ENCODE measurements around the gene FEN1.

Gene FEN1

DNA sequence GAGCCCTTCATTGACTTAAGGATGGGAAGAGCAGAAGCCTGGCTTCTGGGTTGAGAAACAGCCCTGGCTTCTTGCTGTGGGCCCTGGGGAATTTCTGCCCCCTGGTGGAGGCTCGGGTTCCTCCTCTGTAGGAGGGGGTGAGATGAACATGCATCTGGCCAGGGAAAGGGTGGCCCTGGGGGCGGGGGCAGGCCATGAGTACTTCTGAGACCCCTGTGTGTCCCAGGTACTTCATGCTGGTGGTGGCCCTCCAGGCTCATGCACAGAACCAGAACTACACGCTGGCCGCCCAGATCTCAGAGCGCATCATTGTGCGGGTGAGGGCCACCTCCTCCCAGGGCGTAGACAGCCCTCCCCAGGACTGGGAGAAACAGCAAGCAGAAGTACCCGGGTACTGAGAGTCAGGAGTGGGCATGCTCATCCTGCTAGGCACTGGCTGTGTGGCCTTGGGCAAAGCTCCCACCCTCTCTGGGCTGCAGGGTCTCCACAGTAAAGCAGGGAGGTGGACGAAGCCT lies 16.1 kb upstream of the FEN1 start:
- no peak for DNase-seq

DNA sequence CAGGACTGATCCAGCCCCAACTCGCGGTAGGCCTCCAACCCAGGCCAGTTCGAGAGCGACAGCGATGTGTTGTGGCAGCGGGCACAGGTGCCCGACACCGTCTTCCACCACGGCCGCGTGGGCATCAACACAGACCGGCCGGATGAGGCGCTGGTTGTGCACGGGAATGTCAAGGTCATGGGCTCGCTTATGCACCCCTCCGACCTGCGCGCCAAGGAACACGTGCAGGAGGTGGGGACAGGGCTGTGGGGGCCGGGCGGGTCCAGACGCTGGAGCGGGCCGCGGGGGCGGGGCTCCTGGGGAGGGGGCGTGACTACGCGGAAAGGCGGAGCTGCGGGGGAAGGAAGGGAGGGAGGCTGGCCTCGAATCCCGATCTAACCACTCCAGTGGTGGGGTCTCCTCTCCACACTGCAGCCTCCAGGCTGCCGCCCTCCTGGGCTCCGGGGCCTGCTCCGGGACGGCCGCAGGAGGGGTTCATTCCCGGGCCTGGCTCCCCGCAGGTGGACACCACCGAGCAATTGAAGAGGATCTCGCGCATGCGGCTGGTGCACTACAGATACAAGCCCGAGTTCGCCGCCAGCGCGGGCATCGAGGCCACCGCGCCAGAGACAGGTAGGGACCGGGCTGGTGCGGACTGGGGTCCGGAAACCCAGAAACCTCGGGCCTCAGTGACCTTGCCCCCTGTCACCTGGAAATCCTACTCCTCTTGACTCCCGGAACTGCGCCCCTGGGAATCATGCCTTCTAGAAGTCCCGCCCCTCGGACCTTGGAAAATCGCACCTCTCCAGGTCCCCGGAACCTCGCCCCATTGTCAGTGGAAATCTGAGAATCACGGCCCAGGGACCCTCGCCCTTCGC lies 15.2 kb upstream of the FEN1 start:
- no peak for DNase-seq

DNA sequence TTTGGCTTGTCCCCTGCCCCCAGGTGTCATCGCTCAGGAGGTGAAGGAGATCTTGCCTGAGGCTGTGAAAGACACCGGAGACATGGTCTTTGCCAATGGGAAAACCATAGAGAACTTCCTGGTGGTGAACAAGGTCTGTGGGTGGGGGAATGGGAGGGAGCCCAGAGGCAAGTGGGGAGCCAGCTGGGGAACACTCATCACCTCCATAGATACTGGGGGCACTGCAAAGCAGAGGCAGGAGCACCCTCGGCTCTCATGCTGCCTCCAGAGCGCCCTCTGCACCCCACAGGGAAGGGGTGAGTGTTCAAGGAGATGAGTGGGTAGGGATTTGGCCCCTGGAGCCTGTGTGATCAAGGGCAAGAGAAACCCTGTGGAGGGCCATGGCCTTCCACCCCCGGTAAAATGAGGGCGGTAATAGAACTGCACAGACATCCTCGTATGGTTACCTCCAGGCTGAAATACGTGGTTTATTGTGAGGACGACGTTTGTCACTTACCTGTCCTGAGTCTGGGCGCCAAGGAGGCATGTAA lies 14.3 kb upstream of the FEN1 start:
- no peak for DNase-seq

DNA sequence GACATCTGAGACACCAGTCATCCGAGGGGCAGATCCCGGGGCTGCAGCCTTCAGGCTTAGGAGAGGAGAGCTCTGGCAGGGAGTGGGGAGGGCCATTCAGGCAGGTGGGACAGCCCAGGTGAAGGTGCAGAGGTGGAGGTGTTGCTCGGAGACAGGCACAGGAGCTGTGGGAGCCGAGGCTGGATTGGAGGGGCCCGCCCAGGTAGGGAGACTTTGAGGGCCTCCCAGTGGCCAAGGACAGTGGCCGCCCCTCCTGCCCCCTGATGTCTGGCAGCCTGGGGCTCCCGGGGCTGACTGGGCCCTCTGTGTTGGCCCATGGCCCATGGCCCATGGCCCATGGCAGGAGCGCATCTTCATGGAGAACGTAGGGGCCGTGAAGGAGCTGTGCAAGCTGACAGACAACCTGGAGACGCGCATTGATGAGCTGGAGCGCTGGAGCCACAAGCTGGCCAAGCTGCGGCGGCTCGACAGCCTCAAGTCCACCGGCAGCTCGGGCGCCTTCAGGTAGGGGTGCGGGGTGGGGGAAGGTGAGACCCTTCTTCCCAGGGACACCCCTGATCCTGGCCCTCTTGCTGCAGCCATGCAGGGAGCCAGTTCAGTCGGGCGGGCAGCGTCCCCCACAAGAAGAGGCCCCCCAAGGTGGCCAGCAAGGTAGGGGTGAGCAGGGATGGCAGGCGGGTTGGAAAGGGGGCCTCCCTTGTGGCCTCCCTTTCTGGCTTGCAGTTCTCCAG lies 13.6 kb upstream of the FEN1 start:
- no peak for DNase-seq

DNA sequence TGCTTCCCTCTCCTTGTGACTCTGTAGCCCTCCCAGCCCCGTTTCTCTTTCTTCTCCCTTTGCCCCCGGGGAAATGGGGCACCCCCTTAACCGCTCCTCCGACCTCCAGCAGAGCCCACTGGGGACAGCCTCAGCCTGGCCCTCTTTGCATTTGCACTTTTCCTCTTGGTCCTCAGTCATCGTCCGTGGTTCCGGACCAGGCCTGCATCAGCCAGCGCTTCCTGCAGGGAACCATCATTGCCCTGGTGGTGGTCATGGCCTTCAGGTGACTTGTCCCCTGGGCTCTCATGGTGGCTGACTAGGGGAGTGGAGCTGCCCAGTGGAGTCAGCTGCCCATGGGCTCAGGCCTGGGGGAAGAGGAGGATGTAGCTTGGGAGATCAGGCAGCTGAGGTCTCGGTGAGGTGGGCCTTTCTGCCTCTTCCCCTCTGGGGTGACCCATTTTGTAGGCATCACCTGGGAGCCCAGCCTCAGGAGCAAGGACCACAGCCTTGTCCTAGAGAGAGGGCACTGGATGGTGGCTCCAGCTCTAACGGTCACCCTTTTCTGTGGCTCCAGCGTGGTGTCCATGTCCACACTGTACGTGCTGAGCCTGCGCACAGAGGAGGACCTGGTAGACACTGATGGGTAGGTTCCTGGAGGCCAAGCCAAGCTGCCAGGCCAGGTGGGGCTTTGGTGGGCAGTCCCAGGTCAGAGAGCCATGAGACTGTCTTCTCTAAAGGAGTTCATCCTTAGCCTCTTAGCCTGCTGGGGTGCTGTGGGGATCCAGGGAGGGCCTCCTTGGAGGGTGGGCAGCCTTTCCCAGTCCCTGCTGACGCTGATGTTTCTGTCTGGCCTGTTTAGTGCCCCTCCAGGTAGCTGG lies 12.8 kb upstream of the FEN1 start:
- no peak for DNase-seq

DNA sequence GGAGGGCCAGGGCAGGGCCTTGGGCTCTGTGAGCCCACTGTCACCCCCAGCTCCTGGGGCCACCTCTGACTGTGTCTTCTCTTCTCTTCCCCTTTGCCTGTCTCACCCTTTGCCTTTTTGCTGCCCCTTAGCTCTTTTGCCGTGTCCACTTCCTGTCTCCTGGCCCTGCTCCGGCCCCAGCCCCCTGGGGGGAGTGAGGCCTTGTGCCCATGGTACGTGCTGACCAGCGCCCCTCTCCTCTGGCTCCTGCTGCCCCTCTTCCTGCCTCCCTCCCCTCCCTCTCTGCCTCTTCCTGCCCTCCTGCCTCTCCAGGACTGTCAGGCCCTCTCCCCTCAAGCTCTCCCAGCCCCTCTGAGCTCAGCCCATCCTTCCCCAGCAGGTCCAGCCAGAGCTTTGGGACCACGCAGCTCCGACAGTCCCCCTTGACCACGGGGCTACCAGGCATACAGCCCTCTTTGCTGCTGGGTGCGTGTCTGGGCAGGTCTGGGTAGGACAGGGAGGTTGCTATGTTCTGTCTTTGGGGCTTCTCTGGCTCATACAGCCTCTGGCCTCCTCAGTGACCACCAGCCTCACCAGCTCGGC lies 12.0 kb upstream of the FEN1 start:
- no peak for DNase-seq

DNA sequence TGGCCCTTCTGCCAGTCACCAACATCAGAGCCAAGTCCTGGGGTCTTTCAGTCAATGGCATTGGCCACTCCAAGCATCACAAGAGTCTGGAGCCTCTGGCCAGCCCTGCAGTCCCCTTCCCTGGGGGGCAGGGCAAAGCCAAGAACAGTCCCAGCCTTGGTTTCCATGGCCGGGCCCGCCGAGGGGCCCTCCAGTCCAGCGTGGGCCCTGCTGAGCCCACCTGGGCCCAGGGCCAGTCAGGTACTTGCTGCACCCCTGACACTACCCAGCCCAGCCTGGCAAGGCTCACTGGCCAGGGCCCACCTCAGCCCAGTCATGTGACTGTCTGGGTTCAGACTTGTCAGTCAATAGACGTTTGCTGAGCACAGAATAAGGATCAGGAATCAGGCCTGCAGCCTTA lies 11.1 kb upstream of the FEN1 start:
- no peak for DNase-seq

DNA sequence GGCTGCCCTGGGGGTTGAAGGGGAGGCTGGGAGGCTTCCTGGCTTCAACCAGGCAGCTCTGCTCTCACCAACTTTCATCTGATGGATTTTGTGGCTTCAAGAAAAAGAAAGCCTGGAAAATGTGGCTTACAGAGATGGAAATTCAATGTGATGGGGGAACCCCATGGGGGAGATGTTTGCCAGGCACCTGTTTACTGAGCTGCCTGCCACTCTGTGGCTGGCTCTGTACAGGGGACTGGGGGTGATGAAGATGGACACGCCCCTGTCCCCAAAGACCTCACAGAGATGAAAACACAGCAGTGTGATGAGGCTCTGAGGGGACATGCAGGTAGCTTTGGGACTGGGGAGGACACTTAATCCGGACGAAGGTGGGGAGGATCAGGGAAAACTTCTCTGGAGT lies 10.4 kb upstream of the FEN1 start:
- no peak for DNase-seq

DNA sequence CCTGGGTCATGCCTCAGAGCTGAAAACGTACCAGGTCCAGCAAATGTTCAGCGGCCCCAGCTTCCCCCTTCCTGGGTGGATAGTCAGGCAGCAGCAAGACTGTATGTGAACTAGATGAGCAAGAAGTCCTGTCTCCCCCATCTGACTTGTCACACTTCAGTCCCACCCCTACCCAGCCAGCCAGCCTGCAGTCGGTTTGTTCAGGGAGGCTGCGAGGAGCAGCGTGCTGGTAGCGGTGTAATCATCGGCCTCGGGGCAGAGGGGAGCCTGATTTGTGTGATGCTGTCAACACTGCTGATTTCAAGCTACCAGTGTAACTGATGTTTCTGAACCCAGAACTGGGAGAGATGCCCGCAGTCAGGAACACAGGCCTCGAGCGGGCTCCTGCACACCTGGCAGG lies 9.9 kb upstream of the FEN1 start:
- DNase-seq = no peak

DNA sequence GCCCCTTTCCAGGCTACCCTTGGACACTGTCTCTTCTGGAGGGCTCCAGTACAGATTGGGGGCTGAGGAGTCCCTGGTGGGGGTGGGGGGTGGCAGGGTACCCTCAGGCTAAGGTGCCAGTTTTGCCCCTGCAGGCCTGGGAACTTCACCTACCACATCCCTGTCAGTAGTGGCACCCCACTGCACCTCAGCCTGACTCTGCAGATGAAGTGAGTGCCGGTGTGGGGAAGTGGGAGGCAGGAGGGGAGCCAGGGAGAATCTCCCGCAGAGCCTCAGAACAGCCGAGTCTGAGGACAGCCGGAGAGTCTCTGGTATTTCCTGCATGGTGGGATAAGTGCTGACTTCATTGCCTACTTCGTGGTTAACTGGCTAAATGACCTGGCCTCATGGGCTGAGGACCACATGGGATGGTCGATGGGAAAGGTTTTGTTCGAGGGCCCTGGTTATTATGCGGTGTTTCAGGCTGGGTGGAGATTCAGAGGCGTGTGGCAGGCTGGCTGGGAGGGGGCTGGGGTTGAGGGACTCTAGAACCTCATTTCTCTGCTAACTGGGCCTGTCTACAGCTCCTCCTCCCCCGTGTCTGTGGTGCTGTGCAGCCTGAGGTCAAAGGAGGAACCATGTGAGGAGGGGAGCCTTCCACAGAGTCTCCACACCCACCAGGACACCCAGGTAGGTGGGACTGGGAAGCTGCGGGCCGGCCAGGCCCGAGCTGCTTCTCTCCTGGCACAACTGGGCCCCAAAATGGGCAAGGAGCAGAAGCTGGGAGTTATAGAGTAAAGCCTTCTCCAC lies 8.8 kb upstream of the FEN1 start:
- DNase-seq = no peak

DNA sequence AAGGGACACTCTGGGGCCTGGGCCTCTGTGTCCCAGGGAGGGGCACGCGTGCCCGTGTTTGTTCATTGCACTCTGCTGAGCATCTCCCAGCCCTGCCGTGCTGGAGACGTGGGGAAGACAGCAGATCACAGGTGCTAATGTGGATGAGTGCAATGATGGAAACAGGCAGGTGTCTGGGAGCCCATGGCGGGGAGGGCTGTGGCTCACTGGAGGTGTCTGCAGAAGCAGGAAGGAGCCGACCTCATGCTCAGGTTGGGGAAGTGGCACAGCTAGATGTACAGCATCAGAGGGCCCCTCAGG lies 8.3 kb upstream of the FEN1 start:
- no peak for DNase-seq

DNA sequence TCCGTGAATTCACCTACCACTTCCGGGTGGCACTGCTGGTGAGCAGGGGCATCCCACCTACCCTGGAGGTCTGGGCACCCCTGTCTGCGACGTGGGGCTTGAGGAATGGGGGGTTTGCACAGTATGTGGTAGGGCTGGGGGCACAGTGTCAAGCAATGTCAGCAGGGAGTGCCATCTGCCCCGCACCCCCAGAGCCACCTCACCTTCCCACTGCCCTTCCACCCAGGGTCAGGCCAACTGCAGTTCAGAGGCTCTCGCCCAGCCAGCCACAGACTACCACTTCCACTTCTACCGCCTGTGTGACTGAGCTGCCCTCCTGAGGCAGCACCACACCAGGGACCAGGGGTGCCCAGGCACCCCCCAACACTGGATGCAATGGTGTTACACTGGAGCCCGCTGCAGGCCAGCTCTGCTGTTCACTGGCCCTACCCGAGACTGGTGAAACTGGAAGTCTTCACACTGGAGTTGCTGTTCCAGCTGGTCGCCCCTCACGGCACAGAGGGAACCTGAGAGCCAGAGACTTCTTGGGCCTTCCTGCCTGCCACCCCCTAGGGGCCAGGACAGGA lies 6.8 kb upstream of the FEN1 start:
- no peak for DNase-seq

DNA sequence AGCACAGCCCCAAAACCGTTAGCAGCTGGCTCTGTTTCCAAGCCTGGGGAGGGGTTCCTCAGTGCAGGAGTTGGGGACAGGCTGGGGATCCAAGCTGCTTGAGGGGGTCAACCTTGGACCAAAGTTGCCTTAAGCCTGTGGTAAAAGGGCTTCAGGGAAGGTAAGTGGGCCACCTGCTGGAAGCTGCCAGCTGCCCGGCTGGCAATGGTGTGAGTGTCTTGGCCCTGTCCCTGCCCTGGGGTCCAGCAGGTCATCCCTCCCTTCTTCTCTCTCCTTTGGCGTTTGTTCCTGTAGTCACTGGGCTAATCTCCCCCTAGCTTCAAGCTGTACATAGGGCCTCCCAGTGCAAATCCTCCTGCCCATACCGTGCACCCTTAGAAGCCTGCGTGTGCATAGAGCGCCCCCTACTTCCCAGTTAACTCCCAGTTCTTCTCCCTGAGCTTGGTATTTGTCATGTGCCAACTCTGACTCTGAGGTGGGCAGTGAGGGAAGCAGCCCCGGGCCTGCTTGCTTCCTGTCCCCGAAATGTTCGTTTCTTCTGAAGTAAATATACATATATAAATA lies 4.7 kb upstream of the FEN1 start:
- DNase-seq = peak; percentile 28

DNA sequence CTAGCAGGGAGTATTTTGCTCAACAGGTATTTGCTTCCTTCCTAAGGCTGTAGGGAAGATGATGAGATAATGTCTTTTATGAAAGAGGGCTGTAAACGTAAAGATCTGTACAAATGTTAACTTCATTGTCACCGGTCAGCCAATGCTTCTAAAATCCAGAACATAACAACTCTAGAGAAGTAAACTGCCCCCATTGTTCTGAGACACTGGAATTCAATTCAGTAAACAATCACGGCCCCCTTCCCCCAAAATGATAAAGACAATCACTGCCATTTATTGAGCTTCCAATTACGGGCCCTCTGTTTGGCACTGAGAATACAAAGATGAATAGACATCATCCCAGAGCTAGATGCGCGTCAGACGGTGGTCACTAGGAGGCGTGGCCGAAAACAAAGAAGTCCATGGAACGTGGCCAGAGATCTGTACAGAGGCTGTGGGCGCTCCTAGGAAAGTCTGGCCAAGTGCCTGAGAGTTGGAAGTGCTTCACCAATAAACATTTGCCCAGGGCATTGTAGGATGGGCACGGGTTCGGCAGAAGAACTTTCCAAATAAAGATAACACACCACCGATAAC lies 888 bp upstream of the FEN1 start:
- peak; percentile 69 for DNase-seq

DNA sequence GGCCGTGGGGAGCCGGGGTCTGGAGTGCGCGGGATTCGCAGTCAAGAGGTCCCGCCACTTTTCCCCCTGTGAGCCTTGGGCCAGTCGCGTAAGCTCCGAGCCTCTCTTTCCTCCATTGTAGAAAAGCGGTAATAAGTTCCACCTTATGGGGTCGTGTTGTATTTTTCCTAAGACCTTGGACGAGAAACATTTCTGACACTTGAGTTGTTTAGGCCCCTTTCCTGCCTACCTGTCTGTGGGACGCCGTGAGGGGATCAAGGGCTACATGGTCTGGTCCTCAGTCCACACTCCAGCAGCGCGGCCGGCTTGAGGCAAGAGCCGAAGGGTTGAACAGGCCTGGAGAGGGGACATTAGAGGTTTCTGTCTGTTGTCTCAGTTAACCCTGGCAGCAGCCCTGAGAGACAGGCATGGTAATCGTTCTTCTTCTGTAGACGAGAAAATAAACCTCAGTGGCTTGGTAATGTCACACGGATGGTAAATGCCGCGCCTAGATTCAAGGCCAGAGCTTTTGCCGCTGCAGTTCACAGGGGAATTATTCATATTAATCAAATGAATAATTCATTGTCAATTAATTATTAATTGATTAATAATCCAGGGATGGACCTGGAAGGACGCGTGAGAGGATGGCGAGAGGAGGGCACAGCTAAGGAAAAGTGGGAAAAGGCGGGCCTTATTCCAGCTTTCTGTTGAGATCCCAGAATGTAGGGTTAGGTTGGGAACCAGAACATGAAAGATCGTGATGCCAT lies 545 bp downstream of the FEN1 start:
- DNase-seq = no peak

DNA sequence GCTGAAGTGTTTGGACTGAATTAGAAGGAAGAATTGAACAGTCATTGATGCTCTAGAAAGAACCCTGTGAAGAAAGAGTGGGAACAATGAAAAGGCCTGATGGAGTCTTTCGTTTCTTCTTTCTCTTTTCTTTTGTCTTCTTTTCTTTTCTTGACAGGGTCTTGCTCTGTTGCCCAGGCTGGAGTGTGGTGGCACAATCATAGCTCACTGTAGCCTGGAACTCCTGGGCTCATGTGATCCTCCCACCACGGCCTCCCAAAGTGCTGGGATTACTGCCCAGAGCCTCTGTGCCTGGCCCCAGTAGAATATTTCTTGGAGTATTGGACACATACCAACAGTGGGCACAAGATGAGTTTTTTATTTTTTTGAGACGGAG lies 1.1 kb downstream of the FEN1 start:
- DNase-seq = no peak

DNA sequence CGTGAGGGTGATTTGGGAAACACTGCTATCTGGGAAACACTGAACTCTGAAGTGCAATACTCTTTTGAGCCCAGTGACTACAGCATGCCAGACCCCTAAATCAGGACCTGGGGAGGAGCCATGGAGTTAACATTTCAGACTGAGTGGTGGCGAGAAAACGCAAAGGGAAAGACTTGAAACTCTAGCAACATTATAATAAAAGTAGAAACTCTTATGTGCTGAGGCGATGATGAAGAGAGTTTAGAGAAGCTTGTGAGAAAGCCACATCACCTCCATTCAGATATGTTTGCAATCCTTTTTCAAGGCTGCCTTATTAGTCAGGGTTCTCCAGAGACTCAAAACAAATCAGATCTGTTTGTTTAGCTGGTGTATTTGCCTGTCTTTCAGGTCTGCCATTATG lies 1.9 kb downstream of the FEN1 start:
- DNase-seq = no peak

DNA sequence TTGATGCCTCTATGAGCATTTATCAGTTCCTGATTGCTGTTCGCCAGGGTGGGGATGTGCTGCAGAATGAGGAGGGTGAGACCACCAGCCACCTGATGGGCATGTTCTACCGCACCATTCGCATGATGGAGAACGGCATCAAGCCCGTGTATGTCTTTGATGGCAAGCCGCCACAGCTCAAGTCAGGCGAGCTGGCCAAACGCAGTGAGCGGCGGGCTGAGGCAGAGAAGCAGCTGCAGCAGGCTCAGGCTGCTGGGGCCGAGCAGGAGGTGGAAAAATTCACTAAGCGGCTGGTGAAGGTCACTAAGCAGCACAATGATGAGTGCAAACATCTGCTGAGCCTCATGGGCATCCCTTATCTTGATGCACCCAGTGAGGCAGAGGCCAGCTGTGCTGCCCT lies 2.7 kb downstream of the FEN1 start:
- DNase-seq = no peak

DNA sequence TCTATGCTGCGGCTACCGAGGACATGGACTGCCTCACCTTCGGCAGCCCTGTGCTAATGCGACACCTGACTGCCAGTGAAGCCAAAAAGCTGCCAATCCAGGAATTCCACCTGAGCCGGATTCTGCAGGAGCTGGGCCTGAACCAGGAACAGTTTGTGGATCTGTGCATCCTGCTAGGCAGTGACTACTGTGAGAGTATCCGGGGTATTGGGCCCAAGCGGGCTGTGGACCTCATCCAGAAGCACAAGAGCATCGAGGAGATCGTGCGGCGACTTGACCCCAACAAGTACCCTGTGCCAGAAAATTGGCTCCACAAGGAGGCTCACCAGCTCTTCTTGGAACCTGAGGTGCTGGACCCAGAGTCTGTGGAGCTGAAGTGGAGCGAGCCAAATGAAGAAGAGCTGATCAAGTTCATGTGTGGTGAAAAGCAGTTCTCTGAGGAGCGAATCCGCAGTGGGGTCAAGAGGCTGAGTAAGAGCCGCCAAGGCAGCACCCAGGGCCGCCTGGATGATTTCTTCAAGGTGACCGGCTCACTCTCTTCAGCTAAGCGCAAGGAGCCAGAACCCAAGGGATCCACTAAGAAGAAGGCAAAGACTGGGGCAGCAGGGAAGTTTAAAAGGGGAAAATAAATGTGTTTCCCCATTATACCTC lies 3.3 kb downstream of the FEN1 start:
- no peak for DNase-seq

Measured in NCI-H510A (cell line).